Measurements from ENCODE around the gene WFIKKN2.

Gene WFIKKN2

DNA sequence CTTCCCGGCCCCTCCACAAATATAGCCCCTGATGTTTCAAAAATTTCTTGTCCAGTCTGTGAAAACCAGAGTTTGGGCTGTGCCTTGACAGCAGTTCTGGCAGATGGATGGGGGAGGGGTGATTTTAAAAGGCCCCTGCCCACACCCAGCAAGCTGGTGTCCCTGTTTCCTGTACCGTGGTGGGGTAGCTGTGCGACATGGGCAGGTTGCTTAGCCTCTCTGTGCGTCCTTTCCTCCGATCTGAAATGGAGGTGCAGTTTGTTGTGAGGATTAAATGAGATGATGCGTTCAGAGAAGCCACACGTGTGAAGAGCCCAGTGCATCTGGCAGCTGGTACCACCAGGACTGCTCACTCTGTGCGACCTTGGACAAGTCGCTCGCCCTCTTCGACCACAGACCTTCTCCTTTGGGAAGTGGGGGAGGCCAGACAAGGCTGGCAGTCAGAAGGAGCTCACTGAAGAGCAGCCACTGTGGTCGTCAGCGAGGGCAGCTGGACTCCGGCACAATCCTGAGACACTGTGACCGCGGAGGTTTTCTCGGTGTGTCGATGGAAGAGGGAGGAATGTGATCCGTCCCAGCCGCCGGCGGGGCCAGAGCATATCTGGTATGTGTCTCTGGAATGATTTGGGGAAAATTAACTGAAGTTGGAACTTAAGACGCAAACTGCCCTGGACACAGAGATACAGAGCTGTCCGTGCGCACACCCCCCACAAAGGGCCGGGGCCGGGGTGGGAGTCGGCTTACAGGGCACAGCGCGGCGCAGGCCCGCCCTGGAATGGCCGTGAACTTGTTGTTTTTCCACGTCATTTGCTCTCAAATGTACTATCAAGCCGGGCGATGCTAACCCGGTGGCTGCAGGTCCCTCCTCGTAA, 721 bp upstream of the WFIKKN2 start:
- DNase-seq (ENCODE audit: low spot score): no peak

GRCh38 chr17:50836826-50837225, 1.4 kb downstream of the WFIKKN2 start:
- DNase-seq (ENCODE audit: low spot score): no peak

- no peak for DNase-seq (ENCODE audit: low spot score)
Measured at GRCh38 chr17:50837286-50837979, 2.0 kb downstream of the WFIKKN2 start.

GRCh38 chr17:50837980-50838954, 2.9 kb downstream of the WFIKKN2 start:
- DNase-seq (ENCODE audit: low spot score): no peak

- no peak for DNase-seq (ENCODE audit: low spot score)
Measured at GRCh38 chr17:50839591-50840310, 4.4 kb downstream of the WFIKKN2 start.

DNA sequence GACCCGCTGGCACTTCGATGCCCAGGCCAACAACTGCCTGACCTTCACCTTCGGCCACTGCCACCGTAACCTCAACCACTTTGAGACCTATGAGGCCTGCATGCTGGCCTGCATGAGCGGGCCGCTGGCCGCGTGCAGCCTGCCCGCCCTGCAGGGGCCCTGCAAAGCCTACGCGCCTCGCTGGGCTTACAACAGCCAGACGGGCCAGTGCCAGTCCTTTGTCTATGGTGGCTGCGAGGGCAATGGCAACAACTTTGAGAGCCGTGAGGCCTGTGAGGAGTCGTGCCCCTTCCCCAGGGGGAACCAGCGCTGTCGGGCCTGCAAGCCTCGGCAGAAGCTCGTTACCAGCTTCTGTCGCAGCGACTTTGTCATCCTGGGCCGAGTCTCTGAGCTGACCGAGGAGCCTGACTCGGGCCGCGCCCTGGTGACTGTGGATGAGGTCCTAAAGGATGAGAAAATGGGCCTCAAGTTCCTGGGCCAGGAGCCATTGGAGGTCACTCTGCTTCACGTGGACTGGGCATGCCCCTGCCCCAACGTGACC, 5.0 kb downstream of the WFIKKN2 start:
- no peak for DNase-seq (ENCODE audit: low spot score)

- no peak for DNase-seq (ENCODE audit: low spot score)
Measured at GRCh38 chr17:50841277-50841948, 6.0 kb downstream of the WFIKKN2 start.

DNA sequence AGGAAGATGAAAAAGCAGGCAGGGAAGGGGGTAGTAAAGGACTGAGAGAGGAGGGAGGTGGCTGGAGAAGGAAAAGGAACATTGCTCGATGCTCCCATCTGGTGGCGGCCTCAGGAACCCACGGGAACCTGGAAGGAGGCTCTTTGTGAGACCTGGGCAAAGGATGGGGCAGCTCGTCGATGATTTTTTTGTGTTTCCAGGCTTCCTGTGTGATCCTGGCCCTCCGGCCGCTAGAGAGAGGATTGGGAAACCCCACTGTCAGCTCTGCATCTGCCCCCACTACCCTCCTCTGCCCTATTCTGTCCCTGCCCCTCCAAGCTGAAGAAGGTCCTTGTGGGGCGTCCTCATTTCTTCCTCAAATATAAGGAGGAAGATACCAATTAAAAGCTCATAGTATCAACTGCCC, 6.6 kb downstream of the WFIKKN2 start:
- peak; percentile 87 for DNase-seq (ENCODE audit: low spot score)

GRCh38 chr17:50842506-50843149, 7.2 kb downstream of the WFIKKN2 start:
- no peak for DNase-seq (ENCODE audit: low spot score)

DNA sequence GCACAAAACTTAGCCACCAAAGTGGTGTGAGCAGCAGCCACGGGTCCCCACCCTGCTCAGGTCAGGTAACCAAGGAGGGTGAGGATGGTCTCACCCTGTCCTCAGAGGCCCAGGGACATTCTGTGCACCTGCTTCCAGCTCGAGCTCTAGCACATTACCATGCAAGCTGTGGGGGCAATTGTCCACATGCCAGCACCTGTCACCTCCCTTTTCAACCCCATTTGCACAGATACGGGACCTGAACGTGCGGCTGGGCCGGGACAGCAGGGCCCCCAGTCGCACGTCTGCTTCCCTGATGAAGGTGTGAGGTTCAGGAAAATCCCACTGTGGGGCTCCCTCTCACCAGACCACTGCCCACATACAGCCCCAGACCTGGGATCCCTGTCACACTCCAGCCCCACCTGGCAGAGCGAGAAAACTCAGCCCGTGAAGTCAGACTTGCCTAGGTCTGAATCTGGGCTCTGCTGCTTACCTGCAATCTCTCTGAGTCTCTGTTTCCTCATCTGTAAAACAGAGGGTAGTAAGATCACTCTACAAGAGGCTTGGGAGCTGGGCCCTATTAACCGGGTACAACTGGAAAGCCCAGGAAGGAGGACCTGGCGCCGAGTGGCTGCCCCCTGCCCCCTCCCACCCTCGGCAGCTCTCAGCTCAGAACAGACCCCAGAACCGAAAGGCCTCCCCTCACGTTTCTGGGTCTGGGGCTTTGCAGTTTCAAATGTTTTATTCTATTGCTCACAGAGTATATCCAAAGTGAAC, 7.9 kb downstream of the WFIKKN2 start:
- no peak for DNase-seq (ENCODE audit: low spot score)

GRCh38 chr17:50844117-50844700, 8.8 kb downstream of the WFIKKN2 start:
- no peak for DNase-seq (ENCODE audit: low spot score)

GRCh38 chr17:50845240-50846147, 10.1 kb downstream of the WFIKKN2 start:
- DNase-seq (ENCODE audit: low spot score): no peak

GRCh38 chr17:50847566-50847965, 12.2 kb downstream of the WFIKKN2 start:
- DNase-seq (ENCODE audit: low spot score): no peak

DNA sequence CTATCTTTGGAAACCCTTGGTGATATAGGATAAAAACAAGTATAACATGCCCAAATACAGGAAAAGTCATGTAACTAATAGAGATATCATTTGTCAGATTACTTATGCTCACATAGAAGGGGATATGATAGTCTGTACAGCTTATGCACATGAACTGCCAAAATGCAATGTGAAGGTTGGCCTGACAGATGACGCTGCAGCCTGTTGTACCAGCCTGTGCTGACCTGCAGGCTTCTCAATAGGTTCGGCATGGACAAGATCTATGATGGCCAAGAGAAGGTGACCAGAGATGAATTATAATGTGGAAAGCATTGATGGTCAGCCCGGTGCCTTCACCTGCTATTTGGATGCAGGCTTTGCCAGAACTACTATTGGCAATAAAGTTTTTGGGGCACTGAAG, 12.7 kb downstream of the WFIKKN2 start:
- DNase-seq (ENCODE audit: low spot score): no peak

- no peak for DNase-seq (ENCODE audit: low spot score)
Measured at GRCh38 chr17:50848711-50849110, 13.3 kb downstream of the WFIKKN2 start.

DNA sequence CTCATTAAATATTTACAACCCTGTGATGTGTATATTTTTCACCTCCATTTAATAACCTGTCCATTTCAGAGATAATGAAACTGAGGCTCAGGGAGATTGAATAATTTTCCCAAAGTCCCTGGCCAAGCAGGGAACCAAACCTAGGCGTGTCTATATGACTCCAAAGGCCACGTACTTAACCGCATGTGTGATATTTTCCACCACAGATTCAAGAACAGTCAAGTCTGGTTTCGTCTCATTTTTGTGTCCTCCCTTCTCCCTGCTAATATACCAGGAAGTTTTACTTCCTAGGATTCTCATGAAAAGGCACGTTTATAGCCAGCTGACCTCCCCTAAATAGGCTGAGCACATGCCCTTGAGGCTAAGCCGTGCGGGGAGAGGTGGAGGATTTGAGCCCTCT, 15.3 kb downstream of the WFIKKN2 start:
- DNase-seq (ENCODE audit: low spot score): no peak

DNA sequence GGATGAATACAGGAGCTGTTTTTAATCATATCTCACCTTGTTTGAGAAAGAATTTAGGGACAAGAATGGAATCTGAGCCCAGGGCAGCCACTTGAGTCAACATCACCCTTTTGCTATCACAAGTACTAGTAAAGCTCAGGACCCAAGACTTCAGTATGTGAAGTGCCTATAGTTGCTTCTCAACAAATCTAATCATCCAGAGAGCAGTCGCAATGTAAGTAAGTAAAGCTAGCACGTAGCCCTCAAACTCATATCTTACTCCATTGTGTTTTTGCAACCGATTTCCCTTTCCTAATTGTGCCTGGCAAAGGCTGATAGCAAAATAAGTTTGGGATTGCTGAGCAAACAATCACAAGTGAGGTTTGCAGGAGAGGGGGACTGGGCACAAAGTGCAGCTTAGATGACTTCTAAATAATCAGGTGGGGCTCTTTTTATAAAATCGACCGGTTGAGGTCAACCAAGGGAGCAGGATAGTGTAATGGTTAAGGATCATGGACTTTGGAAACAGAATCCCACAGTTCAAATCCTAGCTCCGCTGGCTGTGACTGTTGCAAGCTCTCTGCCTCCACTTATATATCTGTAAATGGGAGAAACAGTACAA, 17.7 kb downstream of the WFIKKN2 start:
- no peak for DNase-seq (ENCODE audit: low spot score)

DNA sequence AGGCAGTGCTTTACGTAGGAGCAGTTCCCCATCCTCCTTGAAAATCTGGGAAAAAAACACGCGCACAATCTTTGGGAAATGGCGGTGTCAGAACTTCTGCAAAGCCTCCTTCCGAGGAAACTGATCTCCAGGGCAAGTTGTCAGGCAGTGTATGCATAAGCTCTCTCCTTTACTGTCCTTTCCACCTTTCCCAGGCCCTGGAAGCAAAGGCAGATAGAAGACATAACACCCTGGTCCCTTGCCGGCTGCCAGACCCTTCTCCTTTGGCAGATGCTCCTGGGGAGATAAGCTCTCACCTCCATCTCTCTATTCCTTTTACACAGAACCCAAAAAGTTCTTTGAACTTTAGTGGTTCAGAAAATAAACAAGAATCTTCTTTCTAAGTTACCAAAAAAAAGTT, 18.4 kb downstream of the WFIKKN2 start:
- no peak for DNase-seq (ENCODE audit: low spot score)

Measured in iPS-NIHi11 (cell line).